HG02981 (cell line): ENCODE measurements around the gene HOXA10.

Source experiments
- ATAC-seq: cut with Tn5 transposase; IDR thresholded peaks from one replicate; pipeline ENCODE4 v1.9.1; 2021; ENCODE audit warnings: mild to moderate bottlenecking, moderate library complexity; ENCODE audit not compliant: unreplicated experiment

HOXA10 gene

GRCh38 chr7:27132978-27133377 is 41.1 kb downstream of the HOXA10 start:
- ATAC-seq, result no peak

- no peak for ATAC-seq
Observed at GRCh38 chr7:27132214-27132613, 41.9 kb downstream of the HOXA10 start.

GRCh38 chr7:27131390-27131819 is 42.7 kb downstream of the HOXA10 start:
- ATAC-seq, result no peak

- peak; percentile 50 for ATAC-seq
Observed at GRCh38 chr7:27130540-27131389, 43.4 kb downstream of the HOXA10 start, which contains the start of gene HOXA4. HOXA4 (minus strand) TSS chr7:27130757; CDS start chr7:27130733, 24 bp downstream.

GRCh38 chr7:27129729-27130539 is 44.2 kb downstream of the HOXA10 start:
- no peak for ATAC-seq

- no peak for ATAC-seq
Observed at GRCh38 chr7:27128776-27129728, 45.1 kb downstream of the HOXA10 start.

- no peak for ATAC-seq
Observed at GRCh38 chr7:27128034-27128433, 46.1 kb downstream of the HOXA10 start.

GRCh38 chr7:27126596-27127327 is 47.4 kb downstream of the HOXA10 start:
- no peak for ATAC-seq

- no peak for ATAC-seq
Observed at GRCh38 chr7:27125986-27126394, 48.1 kb downstream of the HOXA10 start.

- ATAC-seq, result no peak
Observed at GRCh38 chr7:27124902-27125689, 49.0 kb downstream of the HOXA10 start.

GRCh38 chr7:27124096-27124901 is 49.8 kb downstream of the HOXA10 start:
- ATAC-seq, result no peak

GRCh38 chr7:27123477-27124053 is 50.6 kb downstream of the HOXA10 start:
- ATAC-seq, result no peak

GRCh38 chr7:27123007-27123476 is 51.1 kb downstream of the HOXA10 start:
- ATAC-seq, result no peak

GRCh38 chr7:27122077-27122910 is 51.8 kb downstream of the HOXA10 start:
- no peak for ATAC-seq

GRCh38 chr7:27121684-27122076 is 52.4 kb downstream of the HOXA10 start:
- ATAC-seq, result no peak
